Measurements from ENCODE around the gene RFX6. TPM values are rescaled to one million over a fixed set of nuclear protein-coding genes. Genes with fewer than 3 reads are reported as not detected.
"Not testable (repeated sequence)": the region's sequence is repeated elsewhere in the genome, so short reads cannot be mapped to it uniquely, and the experiment has no call there.

Gene RFX6
- total and polyA plus RNA-seq, 10 of the 15 experiments (the other 5 are each of a cell fraction or from before 2014, with no cell fraction given) = not detected

GRCh38 chr6:116828983-116829382 is 48.1 kb upstream of the RFX6 start, which contains the start of gene GPRC6A (continued):
- no peak for TF ChIP-seq ZNF592 (IDR thresholded peaks at IDR 0.05)
- TF ChIP-seq NR2F1 (conservative IDR thresholded peaks at IDR 0.05) = no peak
- no peak for TF ChIP-seq ZBTB33 (IDR thresholded peaks at IDR 0.05)
- TF ChIP-seq BRCA1 (IDR thresholded peaks at IDR 0.05; ENCODE audit: low read depth, low read length) = no peak
- no peak for TF ChIP-seq CBX3 (IDR thresholded peaks at IDR 0.05; ENCODE audit: borderline replicate concordance, low read depth)
- TF ChIP-seq CHD1 (IDR thresholded peaks at IDR 0.05; ENCODE audit: low read depth, low read length) = no peak
- no peak for TF ChIP-seq ZNF687 (IDR thresholded peaks at IDR 0.05)
- no peak for TF ChIP-seq PRDM15 (CRISPR knock-in tag; IDR thresholded peaks at IDR 0.05)
- no peak for TF ChIP-seq CHD4 (IDR thresholded peaks at IDR 0.05)

GRCh38 chr6:116834526-116834925 is 42.5 kb upstream of the RFX6 start:
- H2AFZ ChIP-seq (ENCODE audit: control insufficient read depth, low read depth, low read length); in situ Hi-C loops (cut with MboI); H3K9ac ChIP-seq (ENCODE audit: control insufficient read depth, insufficient read depth, low read length); CTCF ChIA-PET; H3K27ac ChIP-seq (ENCODE audit: control insufficient read depth, insufficient read depth); H3K27me3 ChIP-seq (replicated peaks in 1 of 2; ENCODE audit: control insufficient read depth in 2 of 2, insufficient read depth in 2 of 2, low read length in 1 of 2); H4K20me1 ChIP-seq (ENCODE audit: control insufficient read depth, insufficient read depth); POLR2A ChIA-PET; H3K4me1 ChIP-seq (ENCODE audit: control insufficient read depth, insufficient read depth, low read length); H3K36me3 ChIP-seq (ENCODE audit: control insufficient read depth in 2 of 2, insufficient read depth in 2 of 2, low read length in 1 of 2); SMC1A ChIA-PET (ENCODE audit: uncharacterized antibody, unreplicated experiment); H3K9me3 ChIP-seq (replicated peaks; ENCODE audit: control insufficient read depth, insufficient read depth, low read length); H3K4me3 ChIP-seq; H3K4me2 ChIP-seq (ENCODE audit: control insufficient read depth, insufficient read depth); ATAC-seq; FAIRE-seq; RAD21 ChIA-PET (ENCODE audit: unreplicated experiment); DNase-seq (ENCODE audit: low read depth, low spot score); H3K79me2 ChIP-seq (ENCODE audit: control insufficient read depth, insufficient read depth, low read length); BruUV-seq (replicated peaks); intact Hi-C loops (cut with micrococcal nuclease; ENCODE audit: unreplicated experiment): not testable (repeated sequence)
- WGBS (ENCODE audit: insufficient coverage, insufficient replicate concordance, low lambda C conversion rate, missing lambda C conversion rate) = 92% methylated on average over 2 of the region's 2 CpGs

Data from GM12878 (cell line).